HG03095 (cell line): ENCODE data around the gene CREB3.

Source experiments
- ATAC-seq: cut with Tn5 transposase; IDR thresholded peaks from one replicate; pipeline ENCODE4 v1.9.1; 2021; ENCODE audit warnings: moderate library complexity; ENCODE audit not compliant: unreplicated experiment

Gene CREB3

GRCh38 chr9:35732185-35732799 lies at the start of gene CREB3, which contains the start of gene TLN1:
Gene CREB3, plus strand, starts transcription at chr9:35732666. Its CDS starts 107 bp downstream, at chr9:35732773.
Gene TLN1, minus strand, starts transcription at chr9:35732195. Its CDS starts 6,501 bp downstream, at chr9:35725694.
- peak; percentile 76 for ATAC-seq

- ATAC-seq = no peak
These were observed 49.1 kb upstream of the CREB3 start for GRCh38 chr9:35683323-35683722.

- ATAC-seq = no peak
These were observed 47.5 kb upstream of the CREB3 start for GRCh38 chr9:35684921-35685320.

GRCh38 chr9:35685506-35685905 lies 47.0 kb upstream of the CREB3 start:
- no peak for ATAC-seq

- no peak for ATAC-seq
These were observed 46.0 kb upstream of the CREB3 start for GRCh38 chr9:35686222-35687203.

- no peak for ATAC-seq
These were observed 45.2 kb upstream of the CREB3 start for GRCh38 chr9:35687306-35687705.

GRCh38 chr9:35687972-35688557 lies 44.4 kb upstream of the CREB3 start:
- ATAC-seq = no peak

GRCh38 chr9:35688558-35689541 lies 43.6 kb upstream of the CREB3 start:
- ATAC-seq = no peak

GRCh38 chr9:35689542-35690293 lies 42.7 kb upstream of the CREB3 start, which contains the start of gene TPM2:
Gene TPM2, minus strand, starts transcription at chr9:35689925. Its CDS starts 108 bp downstream, at chr9:35689817.
- no peak for ATAC-seq

- ATAC-seq = no peak
These were observed 42.2 kb upstream of the CREB3 start for GRCh38 chr9:35690294-35690613.

GRCh38 chr9:35690614-35691333 lies 41.7 kb upstream of the CREB3 start:
- no peak for ATAC-seq

GRCh38 chr9:35691334-35691650 lies 41.2 kb upstream of the CREB3 start:
- no peak for ATAC-seq

- ATAC-seq = no peak
These were observed 40.6 kb upstream of the CREB3 start for GRCh38 chr9:35691757-35692301.

GRCh38 chr9:35695943-35696401 lies 36.5 kb upstream of the CREB3 start:
- no peak for ATAC-seq

- ATAC-seq = no peak
These were observed 35.8 kb upstream of the CREB3 start for GRCh38 chr9:35696520-35697215.

GRCh38 chr9:35697486-35697885 lies 35.0 kb upstream of the CREB3 start:
- ATAC-seq = no peak

GRCh38 chr9:35698231-35698630 lies 34.2 kb upstream of the CREB3 start:
- ATAC-seq = no peak

- ATAC-seq = no peak
These were observed 32.4 kb upstream of the CREB3 start for GRCh38 chr9:35700031-35700430.
